Ovary (tissue), 3 donors: ENCODE results near the gene GNB1.
"Not testable (repeated sequence)": the region's sequence is repeated elsewhere in the genome, so short reads cannot be mapped to it uniquely, and the experiment has no call there.

Source experiments
- POLR2A ChIP-seq: fragments of 450-650 bp; IDR thresholded peaks from one replicate; pipeline ENCODE4 v1.6.1; 2017; ENCODE audit warnings: antibody characterized with exemption, mild to moderate bottlenecking, moderate library complexity
- TF ChIP-seq, protein P1 (sequence below), 3 donors: fragments of 450-650 bp in 2 of 3; fragments of 200-600 bp in 1 of 3; IDR thresholded peaks; one replicate each; pipeline versions ENCODE4 v1.5.1 to v1.8.0; 2016 to 2022; ENCODE audit warnings: antibody characterized with exemption in 3 of 3, mild to moderate bottlenecking in 1 of 3
- donor health status: DM: no; HTN: no; CAD: no.

DNA sequence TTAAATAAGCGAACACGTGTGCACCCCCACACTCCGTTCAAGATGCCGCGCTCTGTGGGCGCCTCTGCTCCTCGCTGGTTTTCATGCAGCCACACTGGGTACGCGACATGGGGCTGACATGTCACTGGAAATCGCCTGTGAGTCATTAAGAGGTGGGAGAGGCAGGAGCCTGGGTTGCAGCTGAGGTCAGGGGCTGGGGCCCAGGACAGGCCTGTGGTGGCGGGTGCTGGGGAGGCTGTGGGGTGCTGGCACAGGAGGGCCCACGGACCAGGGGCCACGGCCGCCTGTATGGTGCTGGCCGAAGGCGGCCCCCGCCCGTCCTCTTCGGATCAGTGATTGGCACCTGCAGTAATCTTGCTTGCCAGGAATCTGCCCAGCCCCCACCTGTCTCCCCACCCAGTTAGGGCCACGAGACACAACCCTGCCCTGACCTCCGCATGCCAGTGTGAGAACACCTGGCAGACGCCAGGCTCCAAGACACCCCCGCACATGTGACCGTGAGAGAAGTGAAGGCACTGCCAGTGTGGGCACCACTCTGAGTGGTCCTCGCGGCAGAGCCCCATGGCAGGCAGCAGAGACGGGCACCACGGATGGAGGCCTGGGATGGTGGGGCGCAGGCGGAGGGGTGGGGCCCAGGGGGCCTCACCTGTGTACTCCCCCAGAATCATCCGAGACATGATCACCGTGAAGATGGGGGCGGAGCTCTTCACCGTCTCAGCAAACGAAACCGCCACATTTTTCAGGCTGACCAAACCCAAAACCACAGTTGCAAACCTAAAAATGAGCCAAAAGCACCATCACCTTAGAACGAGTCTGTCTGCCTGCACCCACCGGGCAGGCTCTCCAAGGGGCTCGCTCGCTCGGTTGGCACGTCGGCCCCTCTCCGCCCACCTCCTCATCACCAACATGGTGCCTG is 153.0 kb downstream of the GNB1 start:
- TF ChIP-seq POLR2A = not testable (repeated sequence)
- TF ChIP-seq, protein P1, sequence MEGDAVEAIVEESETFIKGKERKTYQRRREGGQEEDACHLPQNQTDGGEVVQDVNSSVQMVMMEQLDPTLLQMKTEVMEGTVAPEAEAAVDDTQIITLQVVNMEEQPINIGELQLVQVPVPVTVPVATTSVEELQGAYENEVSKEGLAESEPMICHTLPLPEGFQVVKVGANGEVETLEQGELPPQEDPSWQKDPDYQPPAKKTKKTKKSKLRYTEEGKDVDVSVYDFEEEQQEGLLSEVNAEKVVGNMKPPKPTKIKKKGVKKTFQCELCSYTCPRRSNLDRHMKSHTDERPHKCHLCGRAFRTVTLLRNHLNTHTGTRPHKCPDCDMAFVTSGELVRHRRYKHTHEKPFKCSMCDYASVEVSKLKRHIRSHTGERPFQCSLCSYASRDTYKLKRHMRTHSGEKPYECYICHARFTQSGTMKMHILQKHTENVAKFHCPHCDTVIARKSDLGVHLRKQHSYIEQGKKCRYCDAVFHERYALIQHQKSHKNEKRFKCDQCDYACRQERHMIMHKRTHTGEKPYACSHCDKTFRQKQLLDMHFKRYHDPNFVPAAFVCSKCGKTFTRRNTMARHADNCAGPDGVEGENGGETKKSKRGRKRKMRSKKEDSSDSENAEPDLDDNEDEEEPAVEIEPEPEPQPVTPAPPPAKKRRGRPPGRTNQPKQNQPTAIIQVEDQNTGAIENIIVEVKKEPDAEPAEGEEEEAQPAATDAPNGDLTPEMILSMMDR (IDR thresholded peaks at IDR 0.05) = not testable (repeated sequence)
